ENCODE measurements around the gene LMAN2L.

LMAN2L gene

GRCh38 chr2:96737831-96738230 is 2.0 kb downstream of the LMAN2L start:
- no peak for DNase-seq (ENCODE audit: low read depth, low spot score)
- TF ChIP-seq CTCF (IDR thresholded peaks at IDR 0.05; ENCODE audit: insufficient read depth, low read length, missing control alignments): no peak
- no peak overlapping the region for H3K4me3 ChIP-seq (ENCODE audit: low read depth, low read length)
- ChIA-PET CTCF (interaction anchor here (1.3 to 2.1 kb wide), 2 partner anchors 24 to 63 kb away, joined by 4 to 7 read pairs; no protein-coding TSS in a partner anchor), POLR2A (no interaction called here)

GRCh38 chr2:96737251-96737650 is 2.6 kb downstream of the LMAN2L start:
- no peak for DNase-seq (ENCODE audit: low read depth, low spot score)
- no peak overlapping the region for H3K4me3 ChIP-seq (ENCODE audit: low read depth, low read length)
- ChIA-PET POLR2A (no interaction called here), CTCF (interaction anchor here (0.5 to 2.1 kb wide), 3 partner anchors 23 to 901 kb away, joined by 3 to 7 read pairs (median 5); partner anchors contain the start of gene CNNM4)
- no peak for TF ChIP-seq CTCF (IDR thresholded peaks at IDR 0.05; ENCODE audit: insufficient read depth, low read length, missing control alignments)

- TF ChIP-seq CTCF (IDR thresholded peaks at IDR 0.05; ENCODE audit: insufficient read depth, low read length, missing control alignments): no peak
- no peak overlapping the region for H3K4me3 ChIP-seq (ENCODE audit: low read depth, low read length)
- POLR2A ChIA-PET: no interaction called here
- CTCF ChIA-PET: no interaction called here
- DNase-seq (ENCODE audit: low read depth, low spot score): no peak
These were observed 4.8 kb downstream of the LMAN2L start for GRCh38 chr2:96734880-96735583.

GRCh38 chr2:96733931-96734330 is 5.9 kb downstream of the LMAN2L start:
- DNase-seq (ENCODE audit: low read depth, low spot score): no peak
- CTCF ChIA-PET: no interaction called here
- POLR2A ChIA-PET: no interaction called here
- no peak for TF ChIP-seq CTCF (IDR thresholded peaks at IDR 0.05; ENCODE audit: insufficient read depth, low read length, missing control alignments)
- no peak overlapping the region for H3K4me3 ChIP-seq (ENCODE audit: low read depth, low read length)

GRCh38 chr2:96730212-96730611 is 9.7 kb downstream of the LMAN2L start:
- no peak for TF ChIP-seq CTCF (IDR thresholded peaks at IDR 0.05; ENCODE audit: insufficient read depth, low read length, missing control alignments)
- ChIA-PET POLR2A (no interaction called here), CTCF (no interaction called here)
- no peak for DNase-seq (ENCODE audit: low read depth, low spot score)
- no peak overlapping the region for H3K4me3 ChIP-seq (ENCODE audit: low read depth, low read length)

GRCh38 chr2:96729748-96730147 is 10.1 kb downstream of the LMAN2L start:
- ChIA-PET CTCF (interaction anchor here (1.0 kb wide), 1 partner anchor 30 kb away, joined by 3 read pairs; no protein-coding TSS in a partner anchor), POLR2A (no interaction called here)
- no peak for TF ChIP-seq CTCF (IDR thresholded peaks at IDR 0.05; ENCODE audit: insufficient read depth, low read length, missing control alignments)
- DNase-seq (ENCODE audit: low read depth, low spot score): no peak
- no peak overlapping the region for H3K4me3 ChIP-seq (ENCODE audit: low read depth, low read length)
